HG02642 (cell line): ENCODE data around the gene STXBP4.
"Not testable (repeated sequence)": the region's sequence is repeated elsewhere in the genome, so short reads cannot be mapped to it uniquely, and the experiment has no call there.

ENCODE experiments used
- ATAC-seq: cut with Tn5 transposase; IDR thresholded peaks from one replicate; pipeline ENCODE4 v1.9.1; 2021; ENCODE audit warnings: mild to moderate bottlenecking; ENCODE audit not compliant: unreplicated experiment, poor library complexity

STXBP4 gene

DNA sequence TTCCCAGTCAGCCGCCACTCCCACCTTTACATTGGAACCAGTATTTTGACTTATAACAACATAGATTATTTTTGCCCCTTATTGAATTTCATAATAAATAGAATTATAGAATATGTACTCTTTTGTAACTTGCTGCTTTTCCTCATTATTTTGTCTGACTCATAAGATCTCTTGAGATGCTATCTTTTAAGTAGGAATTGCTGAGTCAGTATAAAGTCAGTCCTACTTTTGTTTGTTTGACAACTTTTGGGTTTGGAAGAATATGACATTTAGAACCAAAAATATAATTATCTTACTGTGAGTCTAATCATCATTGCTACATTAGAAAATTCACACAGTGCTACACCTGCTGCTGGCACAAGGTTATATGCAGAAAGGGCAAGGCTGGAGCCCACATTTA, 69.7 kb downstream of the STXBP4 start:
- ATAC-seq, result no peak

DNA sequence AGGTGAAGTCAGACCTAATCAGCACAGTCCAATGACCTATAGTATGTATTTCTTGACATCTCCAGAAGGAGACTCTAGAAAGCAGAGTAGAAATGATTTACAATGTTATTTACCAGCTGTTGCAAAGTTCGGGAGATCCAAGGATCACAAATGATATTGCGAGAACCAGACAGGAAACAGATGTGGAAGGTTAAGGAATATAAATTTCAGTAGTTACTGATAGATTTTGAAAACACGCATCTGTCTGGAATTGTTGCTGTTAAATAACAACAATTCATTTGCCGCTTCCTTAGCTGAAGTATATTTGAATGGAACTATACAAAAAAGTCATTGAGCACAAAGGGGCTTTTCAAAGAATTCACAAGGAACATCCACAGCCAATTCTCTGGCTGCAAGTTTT, 72.0 kb downstream of the STXBP4 start:
- ATAC-seq, result no peak

- no peak for ATAC-seq
These were observed 85.3 kb downstream of the STXBP4 start for GRCh38 chr17:55053855-55054254.

GRCh38 chr17:55054429-55054828, 85.9 kb downstream of the STXBP4 start:
- no peak for ATAC-seq

GRCh38 chr17:55056526-55056925, 88.0 kb downstream of the STXBP4 start:
- no peak for ATAC-seq

GRCh38 chr17:55057184-55057583, 88.6 kb downstream of the STXBP4 start:
- no peak for ATAC-seq

- no peak for ATAC-seq
These were observed 91.2 kb downstream of the STXBP4 start for GRCh38 chr17:55059724-55060123.

GRCh38 chr17:55062921-55063320, 94.4 kb downstream of the STXBP4 start:
- no peak for ATAC-seq

- no peak for ATAC-seq
These were observed 95.6 kb downstream of the STXBP4 start for GRCh38 chr17:55063885-55064874.

GRCh38 chr17:55067697-55068439, 99.3 kb downstream of the STXBP4 start:
- ATAC-seq, result no peak

DNA sequence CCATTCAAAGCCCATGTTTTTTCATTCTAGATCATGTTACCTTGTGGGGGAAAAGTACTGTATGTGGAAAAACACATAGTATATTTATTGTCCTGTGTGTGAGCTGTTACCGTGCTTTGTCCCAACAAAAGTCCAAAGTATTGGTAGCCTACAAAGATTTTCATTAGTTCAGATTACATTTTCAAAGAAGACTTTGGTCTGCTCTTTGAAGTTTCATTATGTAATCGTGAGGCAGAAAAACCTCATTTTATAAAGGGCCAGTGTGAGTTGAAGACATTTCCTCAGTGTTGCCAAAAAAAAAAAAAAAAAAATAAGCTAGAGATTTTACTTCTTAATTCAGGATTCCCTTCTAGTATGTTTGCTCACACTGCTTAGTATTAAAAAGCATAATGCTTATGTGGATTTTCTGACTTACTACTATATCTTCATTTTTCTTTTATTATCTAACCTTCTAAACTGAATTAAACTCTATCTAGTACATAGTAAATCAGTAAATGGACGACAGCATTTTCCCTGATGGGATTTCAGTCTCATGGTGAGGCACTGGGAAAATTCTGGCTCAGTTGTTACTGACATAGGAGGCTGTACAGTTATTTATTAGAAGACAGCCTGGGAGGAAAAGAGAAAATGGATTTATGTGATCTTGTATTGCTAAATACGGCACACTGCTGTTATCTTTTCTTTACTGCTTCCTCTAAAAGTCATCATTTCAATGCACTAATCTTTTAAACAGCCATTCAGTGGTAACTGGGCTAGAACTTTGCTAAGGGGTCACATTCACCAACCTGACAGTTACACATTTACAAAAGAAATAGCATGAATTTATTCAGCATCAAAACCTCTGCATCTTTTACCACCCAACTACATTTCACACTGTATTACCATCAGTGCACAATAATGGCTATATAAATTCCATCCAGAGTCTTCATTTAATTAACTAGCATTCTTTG, 100.6 kb downstream of the STXBP4 start:
- ATAC-seq, result no peak

DNA sequence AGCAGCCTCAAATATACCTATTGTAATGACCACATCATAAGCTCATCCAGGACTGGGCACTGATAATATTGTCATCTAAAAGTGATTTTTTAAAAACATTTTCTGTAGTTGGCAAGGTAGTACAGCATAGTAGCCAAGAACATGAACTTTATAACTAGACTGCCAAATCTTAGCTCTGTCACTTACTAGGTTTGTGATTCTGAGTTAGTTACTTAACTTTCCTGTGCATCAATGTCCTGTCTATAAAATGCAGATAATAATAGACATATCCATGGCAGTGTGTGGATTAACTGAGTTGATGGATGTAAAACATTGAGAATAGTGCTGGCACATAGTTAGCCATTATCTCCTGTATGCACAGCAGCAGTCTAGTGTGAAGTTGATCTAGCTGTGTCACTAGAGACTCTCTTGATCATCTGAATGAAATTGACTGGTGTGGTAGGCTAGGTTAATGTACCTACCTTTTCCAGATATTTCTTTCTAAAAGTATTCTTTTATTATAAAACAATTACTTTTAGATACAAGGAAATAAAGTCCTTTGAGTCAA, 101.5 kb downstream of the STXBP4 start:
- no peak for ATAC-seq

DNA sequence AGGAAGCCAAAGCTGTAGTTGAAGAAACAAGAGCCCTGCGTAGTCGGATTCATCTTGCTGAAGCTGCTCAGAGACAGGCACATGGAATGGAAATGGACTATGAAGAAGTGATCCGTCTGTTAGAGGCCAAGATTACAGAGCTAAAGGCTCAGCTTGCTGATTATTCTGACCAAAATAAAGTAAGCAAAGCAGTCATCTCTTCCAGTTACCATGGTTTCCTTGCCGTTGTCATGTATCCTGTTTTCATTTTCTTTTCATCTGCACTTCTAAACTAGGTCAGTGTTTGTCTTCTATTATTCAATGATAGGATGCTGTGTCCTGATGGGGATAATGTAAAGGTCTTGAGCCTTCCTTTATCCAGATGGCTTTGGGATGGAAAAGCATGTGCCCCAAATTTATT, 104.3 kb downstream of the STXBP4 start:
- ATAC-seq, result no peak

DNA sequence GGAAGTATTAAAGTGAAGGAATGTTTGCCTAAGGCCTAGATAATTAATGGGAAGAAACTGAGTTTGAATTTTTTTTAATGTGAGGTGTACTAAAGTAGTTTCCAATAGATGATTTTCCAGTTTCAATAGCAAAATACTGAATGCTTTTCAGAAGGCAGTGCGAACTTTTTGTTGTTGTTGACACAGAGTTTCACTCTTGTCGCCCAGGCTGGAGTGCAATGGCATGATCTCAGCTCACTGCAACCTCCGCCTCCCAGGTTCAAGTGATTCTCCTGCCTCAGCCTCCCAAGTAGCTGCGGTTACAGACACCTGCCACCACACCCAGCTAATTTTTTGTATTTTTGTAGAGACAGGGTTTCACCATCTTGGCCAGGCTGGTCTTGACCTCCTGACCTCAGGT, 104.9 kb downstream of the STXBP4 start:
- ATAC-seq, result not testable (repeated sequence)

DNA sequence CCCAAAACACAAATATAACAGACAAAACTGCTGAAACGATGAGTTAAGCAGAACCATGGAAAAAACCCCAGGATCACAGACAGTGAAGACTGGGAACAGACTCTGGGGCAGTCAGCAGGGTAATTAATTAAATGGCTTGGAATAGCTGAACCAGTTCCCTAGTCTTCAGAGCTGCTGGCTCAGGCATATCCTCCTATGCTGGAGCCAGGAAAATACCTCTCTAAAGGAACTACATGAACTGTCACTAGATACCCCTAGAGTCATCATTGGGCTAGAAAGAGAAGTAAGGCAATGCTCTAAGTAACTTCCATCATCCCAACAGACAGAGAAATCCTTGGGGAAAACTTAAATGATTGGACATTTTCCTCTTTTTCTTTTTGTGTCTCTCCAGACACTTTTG, 113.0 kb downstream of the STXBP4 start:
- ATAC-seq, result no peak

DNA sequence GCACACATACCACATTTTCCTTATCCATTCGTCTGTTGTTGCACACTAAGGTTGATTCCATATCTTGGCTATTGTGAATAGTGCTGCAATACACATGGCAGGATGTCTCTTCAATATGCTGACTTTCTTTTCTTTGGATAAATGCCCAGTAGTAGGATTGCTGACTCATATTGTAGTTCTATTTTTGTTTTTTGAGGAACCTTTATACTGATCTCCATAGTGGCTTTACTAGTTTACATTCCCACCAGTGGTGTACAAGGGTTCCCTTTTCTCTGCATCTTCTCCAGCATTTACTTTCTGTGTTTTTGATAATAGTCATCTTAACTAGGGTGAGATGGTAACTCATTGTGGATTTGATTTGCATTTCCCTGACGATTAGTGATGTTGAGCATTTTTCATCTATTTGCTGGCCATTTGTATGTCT, 118.1 kb downstream of the STXBP4 start:
- ATAC-seq, result no peak

GRCh38 chr17:55089256-55089655, 120.7 kb downstream of the STXBP4 start:
- ATAC-seq, result no peak

DNA sequence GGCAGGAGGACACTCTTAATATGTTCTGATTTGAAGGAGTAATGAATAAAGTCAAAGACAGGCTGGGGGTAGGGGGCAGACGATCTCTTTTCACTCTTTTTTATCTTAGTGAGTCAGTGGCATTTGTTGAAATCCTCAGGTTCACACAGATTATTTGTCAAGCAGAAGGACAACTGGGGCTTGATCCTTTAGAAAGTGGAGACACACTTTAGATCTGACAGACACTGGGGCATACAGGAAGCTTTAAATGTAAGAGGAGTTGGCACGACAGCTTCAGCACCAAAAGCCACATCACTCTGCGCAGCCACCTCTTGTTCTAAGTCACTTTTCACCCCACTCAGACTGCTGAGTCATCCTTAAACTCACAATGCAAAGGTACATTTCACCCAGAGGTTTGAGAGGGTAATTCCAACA, 121.5 kb downstream of the STXBP4 start:
- ATAC-seq, result peak; percentile 99

DNA sequence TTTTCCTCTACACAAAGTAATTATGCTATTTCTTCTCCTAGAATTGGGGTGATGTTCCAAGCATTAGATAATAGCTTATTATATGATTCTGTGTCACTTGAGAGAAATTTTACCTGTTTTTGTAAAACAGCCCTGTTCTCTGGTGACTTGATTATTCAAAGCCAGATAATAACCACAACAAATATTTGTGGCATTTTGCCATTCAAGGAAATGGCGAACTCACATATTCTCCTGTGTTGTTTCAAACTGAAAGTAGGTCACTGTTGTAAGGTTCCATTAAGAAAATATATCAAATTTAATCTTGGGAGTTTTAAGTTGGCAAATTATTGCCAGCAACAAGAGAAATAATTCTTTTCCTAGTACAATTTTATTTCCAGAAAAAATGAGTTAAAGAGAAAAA, 124.8 kb downstream of the STXBP4 start:
- no peak for ATAC-seq

DNA sequence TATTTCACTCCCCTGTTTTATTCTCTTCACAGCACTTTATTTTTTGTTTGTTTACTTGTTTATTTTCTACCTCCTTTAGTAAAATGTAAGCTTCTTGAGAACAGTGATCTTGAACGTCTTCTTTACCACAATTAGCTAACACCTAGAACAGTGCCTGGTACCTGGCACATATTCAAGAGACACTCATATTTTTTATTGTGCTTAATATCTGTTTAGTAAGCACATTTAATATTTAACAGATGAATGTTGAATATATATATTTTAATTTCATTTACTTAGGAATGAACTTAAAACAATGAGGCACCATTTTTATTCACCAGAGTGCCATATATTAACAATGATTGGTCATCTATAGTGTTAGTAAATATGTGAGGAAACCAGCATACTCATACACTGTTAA, 130.2 kb downstream of the STXBP4 start:
- ATAC-seq, result no peak
